ENCODE measurements around the gene SLC38A8.

Gene SLC38A8

DNA sequence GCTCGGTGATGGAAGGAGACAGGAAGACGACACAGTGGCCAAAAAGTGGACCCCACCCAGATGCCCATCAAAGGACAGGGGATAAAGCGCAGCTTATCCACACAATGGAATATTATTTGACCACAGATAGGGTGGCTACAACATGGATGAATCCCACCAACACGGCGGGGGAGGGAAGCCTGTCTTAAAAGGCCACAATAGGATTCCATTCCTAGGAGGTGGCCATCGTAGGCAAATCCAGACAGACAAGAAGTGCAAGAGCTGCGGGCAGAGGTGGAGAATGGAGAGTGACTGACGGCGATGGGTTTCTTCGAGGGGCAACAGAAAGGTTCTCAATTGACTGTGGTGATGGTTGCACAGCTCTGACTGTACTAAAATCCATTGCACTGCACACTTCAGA, 16.0 kb downstream of the SLC38A8 start:
- Histone ChIP-seq H3K27me3 (ENCODE audit: low read depth, low read length) (peaks cover 3% of the 10 kb centered on the region), H3K4me3 (ENCODE audit: low read depth in 1 of 2, low read length in 2 of 2) (no peak overlapping the region), H3K27ac (ENCODE audit: low read length) (no peak overlapping the region), H3K9me3 (ENCODE audit: control insufficient read depth in 1 of 2, low read length in 2 of 2) (no peaks in the 10 kb centered on the region), H3K36me3 (ENCODE audit: control insufficient read depth in 1 of 2, insufficient read depth in 2 of 2, low read length in 2 of 2) (no peaks in the 10 kb centered on the region), H3K4me1 (ENCODE audit: control insufficient read depth in 1 of 2, insufficient read depth in 2 of 2, low read length in 2 of 2) (peaks cover 0 to 3% of the 10 kb centered on the region in 2 donors)

DNA sequence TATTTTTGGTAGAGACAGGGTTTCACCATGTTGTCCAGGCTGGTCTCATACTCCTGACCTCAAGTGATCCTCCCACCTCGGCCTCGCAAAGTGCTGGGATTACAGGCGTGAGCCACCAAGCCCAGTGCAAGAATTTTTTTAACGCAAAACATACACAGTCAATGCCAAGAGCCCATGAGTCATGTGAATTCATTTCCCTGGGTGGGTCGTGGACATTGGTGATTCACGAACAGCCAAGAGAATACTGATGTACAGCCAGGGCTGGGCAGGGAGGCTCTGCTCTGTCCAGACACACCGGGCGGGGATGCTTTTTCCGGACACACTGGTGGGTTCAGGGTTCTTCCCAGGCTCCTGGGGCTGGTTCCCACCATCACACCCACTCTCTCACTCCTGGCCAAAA, 17.7 kb downstream of the SLC38A8 start:
- Histone ChIP-seq H3K4me3 (ENCODE audit: low read depth in 1 of 2, low read length in 2 of 2) (no peak overlapping the region), H3K27me3 (ENCODE audit: low read depth, low read length) (peaks cover 3% of the 10 kb centered on the region), H3K36me3 (ENCODE audit: control insufficient read depth in 1 of 2, insufficient read depth in 2 of 2, low read length in 2 of 2) (no peaks in the 10 kb centered on the region), H3K27ac (ENCODE audit: low read length) (no peak overlapping the region), H3K4me1 (ENCODE audit: control insufficient read depth in 1 of 2, insufficient read depth in 2 of 2, low read length in 2 of 2) (peaks cover 0 to 3% of the 10 kb centered on the region in 2 donors), H3K9me3 (ENCODE audit: control insufficient read depth in 1 of 2, low read length in 2 of 2) (peaks cover 0 to 9% of the 10 kb centered on the region in 2 donors)

- Histone ChIP-seq H3K9me3 (ENCODE audit: control insufficient read depth in 1 of 2, low read length in 2 of 2) (peaks cover 0 to 9% of the 10 kb centered on the region in 2 donors), H3K4me1 (ENCODE audit: control insufficient read depth in 1 of 2, insufficient read depth in 2 of 2, low read length in 2 of 2) (peaks cover 0 to 3% of the 10 kb centered on the region in 2 donors), H3K27ac (ENCODE audit: low read length) (no peak overlapping the region), H3K4me3 (ENCODE audit: low read depth in 1 of 2, low read length in 2 of 2) (no peak overlapping the region), H3K36me3 (ENCODE audit: control insufficient read depth in 1 of 2, insufficient read depth in 2 of 2, low read length in 2 of 2) (no peaks in the 10 kb centered on the region), H3K27me3 (ENCODE audit: low read depth, low read length) (peaks cover 3% of the 10 kb centered on the region)
Observed at GRCh38 chr16:84022644-84023043, 20.0 kb downstream of the SLC38A8 start.

GRCh38 chr16:84021488-84021887, 21.1 kb downstream of the SLC38A8 start:
- Histone ChIP-seq H3K9me3 (ENCODE audit: control insufficient read depth in 1 of 2, low read length in 2 of 2) (peaks cover 0 to 9% of the 10 kb centered on the region in 2 donors), H3K4me1 (ENCODE audit: control insufficient read depth in 1 of 2, insufficient read depth in 2 of 2, low read length in 2 of 2) (peaks cover 0 to 3% of the 10 kb centered on the region in 2 donors), H3K27me3 (ENCODE audit: low read depth, low read length) (peaks cover under 1% of the 10 kb centered on the region), H3K27ac (ENCODE audit: low read length) (no peak overlapping the region), H3K4me3 (ENCODE audit: low read depth in 1 of 2, low read length in 2 of 2) (no peak overlapping the region), H3K36me3 (ENCODE audit: control insufficient read depth in 1 of 2, insufficient read depth in 2 of 2, low read length in 2 of 2) (no peaks in the 10 kb centered on the region)

DNA sequence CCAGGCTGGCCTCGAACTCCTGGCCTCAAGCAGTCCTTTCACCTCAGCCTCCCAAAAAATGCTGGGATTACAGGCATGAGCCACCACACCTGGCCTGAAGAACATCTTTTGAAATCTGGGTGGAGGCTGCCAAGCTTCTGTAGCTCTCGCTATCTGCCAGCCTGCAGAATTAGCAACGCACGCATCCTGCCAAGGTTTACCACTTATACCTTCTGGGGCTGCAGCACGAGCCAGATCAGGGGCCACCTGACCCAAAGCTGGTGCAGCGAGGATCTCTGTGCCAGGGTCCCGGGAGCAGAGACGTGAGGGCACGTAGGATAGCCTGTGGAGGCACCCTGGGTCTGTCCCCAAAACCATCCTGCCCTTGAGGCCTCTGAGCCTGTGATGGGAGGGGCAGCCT, 22.2 kb downstream of the SLC38A8 start:
- no peaks in the 10 kb centered on the region for H3K27me3 ChIP-seq (ENCODE audit: low read depth, low read length)
- no peaks in the 10 kb centered on the region for H3K36me3 ChIP-seq (ENCODE audit: control insufficient read depth in 1 of 2, insufficient read depth in 2 of 2, low read length in 2 of 2)
- no peak overlapping the region for H3K27ac ChIP-seq (ENCODE audit: low read length)
- no peak overlapping the region for H3K4me3 ChIP-seq (ENCODE audit: low read depth in 1 of 2, low read length in 2 of 2)
- peaks cover 0 to 3% of the 10 kb centered on the region in 2 donors for H3K4me1 ChIP-seq (ENCODE audit: control insufficient read depth in 1 of 2, insufficient read depth in 2 of 2, low read length in 2 of 2)
- peaks cover 0 to 9% of the 10 kb centered on the region in 2 donors for H3K9me3 ChIP-seq (ENCODE audit: control insufficient read depth in 1 of 2, low read length in 2 of 2)

DNA sequence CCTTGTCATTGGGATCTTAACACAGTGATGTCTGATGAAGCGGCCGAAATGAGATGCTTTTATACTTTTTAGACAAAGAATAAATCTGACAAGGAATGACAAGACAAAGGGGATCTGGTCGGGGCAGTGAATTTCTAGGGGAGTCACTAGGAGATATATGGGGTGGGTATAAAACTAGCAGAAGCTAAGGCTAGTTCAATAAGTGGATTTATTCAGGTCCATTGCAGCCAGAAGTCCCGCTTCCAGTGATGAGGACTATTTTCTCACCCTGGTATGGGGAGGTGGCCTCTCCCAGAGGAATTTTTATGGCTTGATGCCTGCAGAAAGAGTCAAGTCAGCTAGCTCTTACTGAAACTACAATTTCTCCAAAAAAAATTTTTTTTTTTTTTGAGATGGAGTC, 23.9 kb downstream of the SLC38A8 start:
- no peaks in the 10 kb centered on the region for H3K36me3 ChIP-seq (ENCODE audit: control insufficient read depth in 1 of 2, insufficient read depth in 2 of 2, low read length in 2 of 2)
- peaks cover 0 to 9% of the 10 kb centered on the region in 2 donors for H3K9me3 ChIP-seq (ENCODE audit: control insufficient read depth in 1 of 2, low read length in 2 of 2)
- H3K4me3 ChIP-seq (ENCODE audit: low read depth in 1 of 2, low read length in 2 of 2), result no peak overlapping the region
- H3K4me1 ChIP-seq (ENCODE audit: control insufficient read depth in 1 of 2, insufficient read depth in 2 of 2, low read length in 2 of 2), result peaks cover 0 to 2% of the 10 kb centered on the region in 2 donors
- H3K27ac ChIP-seq (ENCODE audit: low read length), result no peak overlapping the region
- no peaks in the 10 kb centered on the region for H3K27me3 ChIP-seq (ENCODE audit: low read depth, low read length)

- peaks cover 0 to 9% of the 10 kb centered on the region in 2 donors for H3K9me3 ChIP-seq (ENCODE audit: control insufficient read depth in 1 of 2, low read length in 2 of 2)
- H3K4me1 ChIP-seq (ENCODE audit: control insufficient read depth in 1 of 2, insufficient read depth in 2 of 2, low read length in 2 of 2), result no peaks in the 10 kb centered on the region
- no peak overlapping the region for H3K27ac ChIP-seq (ENCODE audit: low read length)
- H3K36me3 ChIP-seq (ENCODE audit: control insufficient read depth in 1 of 2, insufficient read depth in 2 of 2, low read length in 2 of 2), result no peaks in the 10 kb centered on the region
- H3K27me3 ChIP-seq (ENCODE audit: low read depth, low read length), result no peaks in the 10 kb centered on the region
- H3K4me3 ChIP-seq (ENCODE audit: low read depth in 1 of 2, low read length in 2 of 2), result no peak overlapping the region
Observed at GRCh38 chr16:84016477-84016876, 26.1 kb downstream of the SLC38A8 start.

- H3K27me3 ChIP-seq (ENCODE audit: low read depth, low read length), result no peaks in the 10 kb centered on the region
- H3K27ac ChIP-seq (ENCODE audit: low read length), result no peak overlapping the region
- no peaks in the 10 kb centered on the region for H3K4me1 ChIP-seq (ENCODE audit: control insufficient read depth in 1 of 2, insufficient read depth in 2 of 2, low read length in 2 of 2)
- H3K4me3 ChIP-seq (ENCODE audit: low read depth in 1 of 2, low read length in 2 of 2), result no peak overlapping the region
- no peaks in the 10 kb centered on the region for H3K9me3 ChIP-seq (ENCODE audit: control insufficient read depth in 1 of 2, low read length in 2 of 2)
- H3K36me3 ChIP-seq (ENCODE audit: control insufficient read depth in 1 of 2, insufficient read depth in 2 of 2, low read length in 2 of 2), result no peaks in the 10 kb centered on the region
Observed at GRCh38 chr16:84015399-84015798, 27.2 kb downstream of the SLC38A8 start.

GRCh38 chr16:84014570-84015327, 27.8 kb downstream of the SLC38A8 start:
- Histone ChIP-seq H3K36me3 (ENCODE audit: control insufficient read depth in 1 of 2, insufficient read depth in 2 of 2, low read length in 2 of 2) (no peaks in the 10 kb centered on the region), H3K4me1 (ENCODE audit: control insufficient read depth in 1 of 2, insufficient read depth in 2 of 2, low read length in 2 of 2) (no peaks in the 10 kb centered on the region), H3K27ac (ENCODE audit: low read length) (no peak overlapping the region), H3K9me3 (ENCODE audit: control insufficient read depth in 1 of 2, low read length in 2 of 2) (no peaks in the 10 kb centered on the region), H3K4me3 (ENCODE audit: low read depth in 1 of 2, low read length in 2 of 2) (no peak overlapping the region), H3K27me3 (ENCODE audit: low read depth, low read length) (no peaks in the 10 kb centered on the region)

DNA sequence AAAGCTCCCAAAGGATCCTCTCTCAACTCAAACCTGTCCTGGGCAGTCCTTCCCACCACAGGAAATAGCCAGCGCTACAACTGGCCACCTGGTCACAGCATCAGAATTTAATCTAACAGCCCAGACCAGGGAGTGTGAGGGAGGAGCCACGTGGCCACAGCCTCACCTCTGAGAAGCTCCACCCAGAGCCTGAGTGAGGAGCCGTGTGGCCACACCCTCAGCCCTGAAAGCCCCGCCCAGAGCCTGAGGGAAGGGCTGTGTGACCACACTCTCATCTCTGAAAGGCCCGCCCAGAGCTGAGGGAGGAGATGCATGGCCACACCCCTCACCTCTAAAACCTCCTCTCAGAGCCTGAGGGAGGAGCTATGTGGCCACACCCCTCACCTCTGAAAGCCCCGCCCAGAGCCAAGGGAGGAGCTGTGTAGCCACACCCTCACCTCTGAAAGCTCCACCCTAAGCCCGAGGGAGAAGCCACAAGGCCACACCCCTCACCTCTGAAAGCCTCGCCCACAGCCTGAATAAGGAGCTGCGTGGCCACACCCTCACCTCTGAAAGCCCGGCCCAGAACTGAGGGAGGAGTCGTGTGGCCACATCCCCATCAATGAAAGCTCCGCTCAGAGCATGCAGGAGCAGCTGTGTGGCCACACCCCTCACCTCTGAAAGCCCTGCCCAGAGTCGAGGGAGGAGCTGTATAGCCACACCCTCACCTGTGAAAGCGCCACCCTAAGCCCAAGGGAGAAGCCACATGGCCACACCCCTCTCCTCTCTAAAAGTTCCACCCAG, 28.6 kb downstream of the SLC38A8 start:
- Histone ChIP-seq H3K9me3 (ENCODE audit: control insufficient read depth in 1 of 2, low read length in 2 of 2) (no peaks in the 10 kb centered on the region), H3K4me1 (ENCODE audit: control insufficient read depth in 1 of 2, insufficient read depth in 2 of 2, low read length in 2 of 2) (no peaks in the 10 kb centered on the region), H3K36me3 (ENCODE audit: control insufficient read depth in 1 of 2, insufficient read depth in 2 of 2, low read length in 2 of 2) (no peaks in the 10 kb centered on the region), H3K27ac (ENCODE audit: low read length) (no peak overlapping the region), H3K4me3 (ENCODE audit: low read depth in 1 of 2, low read length in 2 of 2) (no peak overlapping the region), H3K27me3 (ENCODE audit: low read depth, low read length) (no peaks in the 10 kb centered on the region)

GRCh38 chr16:84009282-84009681, 33.3 kb downstream of the SLC38A8 start:
- no peaks in the 10 kb centered on the region for H3K36me3 ChIP-seq (ENCODE audit: control insufficient read depth in 1 of 2, insufficient read depth in 2 of 2, low read length in 2 of 2)
- no peaks in the 10 kb centered on the region for H3K9me3 ChIP-seq (ENCODE audit: control insufficient read depth in 1 of 2, low read length in 2 of 2)
- H3K4me3 ChIP-seq (ENCODE audit: low read depth in 1 of 2, low read length in 2 of 2), result no peak overlapping the region
- H3K27ac ChIP-seq (ENCODE audit: low read length), result no peak overlapping the region
- no peaks in the 10 kb centered on the region for H3K27me3 ChIP-seq (ENCODE audit: low read depth, low read length)
- no peaks in the 10 kb centered on the region for H3K4me1 ChIP-seq (ENCODE audit: control insufficient read depth in 1 of 2, insufficient read depth in 2 of 2, low read length in 2 of 2)
